Upper lobe of left lung (tissue), 6 donors: ENCODE data around the gene STRADB. TPM values are rescaled to one million over a fixed set of nuclear protein-coding genes. Genes with fewer than 3 reads are reported as not detected.

Experiments
- ATAC-seq, 2 donors: fragments of 200-7000 bp; cut with Tn5 transposase; one replicate each; pipeline ENCODE4 v1.9.1; 2022; ENCODE audit warnings: mild to moderate bottlenecking in 2 of 2, moderate library complexity in 2 of 2; ENCODE audit not compliant: low FRiP score in 2 of 2
- DNase-seq, 2 donors: peaks; one replicate each; pipeline ENCODE4 v3.0.0-alpha.2; 2019 to 2020
- H3K27ac ChIP-seq, 4 donors: fragments of 200-600 bp; sonication (generic); one replicate each; pipeline ENCODE4 v1.5.1; 2016 to 2019
- H3K27me3 ChIP-seq, 4 donors: fragments of 200-600 bp; sonication (generic); one replicate each; pipeline ENCODE4 v1.5.1; 2017 to 2019
- H3K36me3 ChIP-seq, 4 donors: fragments of 200-600 bp; sonication (generic); one replicate each; pipeline ENCODE4 v1.5.1; 2016 to 2019
- H3K4me1 ChIP-seq, 4 donors: fragments of 200-600 bp; sonication (generic); one replicate each; pipeline ENCODE4 v1.5.1; 2018 to 2019
- H3K4me3 ChIP-seq, 4 donors: fragments of 200-600 bp; sonication (generic); one replicate each; pipeline ENCODE4 v1.5.1; 2017 to 2019; ENCODE audit warnings: mild to moderate bottlenecking in 2 of 4, moderate library complexity in 1 of 4
- H3K9me3 ChIP-seq, 4 donors: fragments of 200-600 bp; sonication (generic); one replicate each; pipeline ENCODE4 v1.5.1; 2018 to 2019
- CTCF ChIP-seq, 6 experiments: fragments of 450-650 bp in 4 of 6; fragments of 200-600 bp in 2 of 6; sonication (generic) in 2 of 6; IDR thresholded peaks; one replicate each; pipeline ENCODE4 v1.5.1; 2016 to 2019; ENCODE audit warnings: antibody characterized with exemption in 6 of 6
- EP300 ChIP-seq, 4 donors: sonication (generic); formaldehyde crosslinking; IDR thresholded peaks; one replicate each; pipeline ENCODE4 v1.5.1; 2017; ENCODE audit warnings: antibody characterized with exemption in 4 of 4, control low read depth in 2 of 4
- POLR2A ChIP-seq, 4 donors: fragments of 450-650 bp; IDR thresholded peaks; one replicate each; pipeline ENCODE4 v1.5.1; 2016 to 2017; ENCODE audit warnings: antibody characterized with exemption in 4 of 4, mild to moderate bottlenecking in 2 of 4
- POLR2AphosphoS5 ChIP-seq, 2 donors: sonication (generic); formaldehyde crosslinking; IDR thresholded peaks; one replicate each; pipeline ENCODE4 v1.5.1; 2017; ENCODE audit warnings: antibody characterized with exemption in 2 of 2
- WGBS, 2 donors: methylation state at CpG; one replicate each; pipeline ENCODE4 v1.1.5; 2017 to 2018; 5-methylcytosine and 5-hydroxymethylcytosine counted together
- total RNA-seq, 6 donors: library from RNA; depleted of rRNA in 4 of 6; stranded (reverse); fragments of >200 nt in 4 of 6; gene quantifications; one replicate each; pipeline versions ENCODE4 v1.1.0 to v1.2.1, GENCODE V29; 2016 to 2021
- donor health status: DM: no; HTN: no; CAD: no; lungs with moderate emphysema.
- donor health status: DM: no; HTN: yes; CAD: no; lungs with severe emphysema.

Gene STRADB
- total RNA-seq, 6 donors from 2014 or later: 6.8 to 36.2 (median 21.7) TPM

GRCh38 chr2:201440182-201440581, 11.4 kb upstream of the STRADB start:
- 45 to 46% methylated on average over 1 of the region's 1 CpG for WGBS, 2 donors
- no peak for TF ChIP-seq POLR2AphosphoS5 (IDR thresholded peaks at IDR 0.05)
- TF ChIP-seq CTCF (IDR thresholded peaks at IDR 0.05): no peak
- no peak for TF ChIP-seq EP300 (IDR thresholded peaks at IDR 0.05)
- TF ChIP-seq POLR2A (IDR thresholded peaks at IDR 0.05): no peak
- Histone ChIP-seq H3K9me3 (no peaks in the 10 kb centered on the region), H3K27ac (no peak overlapping the region), H3K27me3 (no peaks in the 10 kb centered on the region), H3K4me1 (peaks cover 10 to 16% (median 13%) of the 10 kb centered on the region in 4 donors), H3K4me3 (no peak overlapping the region), H3K36me3 (no peaks in the 10 kb centered on the region)
- DNase-seq (peak in 1 of 2 donors; percentile 63), ATAC-seq (peak; percentile 23 to 78)

- no peak overlapping the region for H3K4me3 ChIP-seq
- TF ChIP-seq POLR2AphosphoS5 (IDR thresholded peaks at IDR 0.05) (no peak), POLR2A (IDR thresholded peaks at IDR 0.05) (no peak), EP300 (IDR thresholded peaks at IDR 0.05) (no peak), CTCF (IDR thresholded peaks at IDR 0.05) (no peak)
- ATAC-seq (no peak), DNase-seq (no peak)
- no peak overlapping the region for H3K27ac ChIP-seq
- H3K27me3 ChIP-seq: no peaks in the 10 kb centered on the region
- WGBS, 2 donors: 93 to 95% methylated on average over 7 of the region's 7 CpGs
- no peaks in the 10 kb centered on the region for H3K36me3 ChIP-seq
- H3K4me1 ChIP-seq: peaks cover 16 to 29% (median 21%) of the 10 kb centered on the region in 4 donors
- H3K9me3 ChIP-seq: no peaks in the 10 kb centered on the region
Measured at GRCh38 chr2:201441409-201441808, 10.1 kb upstream of the STRADB start.

- no peak for DNase-seq
- no peak for ATAC-seq
- no peaks in the 10 kb centered on the region for H3K36me3 ChIP-seq
- H3K4me3 ChIP-seq: no peak overlapping the region
- H3K9me3 ChIP-seq: no peaks in the 10 kb centered on the region
- 63 to 66% methylated on average over 3 of the region's 3 CpGs for WGBS, 2 donors
- no peaks in the 10 kb centered on the region for H3K27me3 ChIP-seq
- TF ChIP-seq POLR2AphosphoS5 (IDR thresholded peaks at IDR 0.05): no peak
- no peak for TF ChIP-seq CTCF (IDR thresholded peaks at IDR 0.05)
- no peak for TF ChIP-seq POLR2A (IDR thresholded peaks at IDR 0.05)
- no peak for TF ChIP-seq EP300 (IDR thresholded peaks at IDR 0.05)
- H3K27ac ChIP-seq: no peak overlapping the region
- H3K4me1 ChIP-seq: peaks cover 31 to 47% (median 42%) of the 10 kb centered on the region in 4 donors
Measured at GRCh38 chr2:201444746-201445465, 6.6 kb upstream of the STRADB start.

- DNase-seq (no peak), ATAC-seq (no peak)
- H3K36me3 ChIP-seq: no peaks in the 10 kb centered on the region
- WGBS, 2 donors: 97 to 100% methylated on average over 1 of the region's 1 CpG
- no peak overlapping the region for H3K4me3 ChIP-seq
- no peak overlapping the region for H3K27ac ChIP-seq
- no peaks in the 10 kb centered on the region for H3K27me3 ChIP-seq
- H3K4me1 ChIP-seq: peaks cover 34 to 57% (median 44%) of the 10 kb centered on the region in 4 donors
- no peaks in the 10 kb centered on the region for H3K9me3 ChIP-seq
- TF ChIP-seq CTCF (IDR thresholded peaks at IDR 0.05): no peak
- TF ChIP-seq POLR2AphosphoS5 (IDR thresholded peaks at IDR 0.05): no peak
Measured at GRCh38 chr2:201447086-201447485, 4.5 kb upstream of the STRADB start.

DNA sequence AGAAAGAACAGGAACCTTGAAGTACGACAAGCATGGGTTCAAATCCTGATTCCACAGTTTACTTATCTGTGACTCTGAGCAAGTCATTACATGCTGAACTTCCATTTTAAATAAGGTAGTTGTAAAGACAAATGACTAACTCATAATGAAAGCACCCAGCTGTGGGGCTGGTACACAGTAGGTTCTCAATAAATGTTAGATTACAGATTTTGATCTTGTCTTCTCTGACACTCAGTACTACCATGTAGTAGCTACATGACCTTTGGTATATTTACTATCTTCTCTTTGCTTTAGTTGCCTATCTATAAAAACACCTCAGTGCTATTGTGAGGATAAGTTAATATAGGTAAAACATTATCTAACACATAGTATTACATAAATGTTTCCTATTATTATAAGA, 3.5 kb upstream of the STRADB start:
- H3K4me3 ChIP-seq: no peak overlapping the region
- H3K9me3 ChIP-seq: no peaks in the 10 kb centered on the region
- H3K36me3 ChIP-seq: no peaks in the 10 kb centered on the region
- no peak overlapping the region for H3K27ac ChIP-seq
- H3K4me1 ChIP-seq: peaks cover 38 to 61% (median 49%) of the 10 kb centered on the region in 4 donors
- ATAC-seq (no peak), DNase-seq (no peak)
- H3K27me3 ChIP-seq: no peaks in the 10 kb centered on the region
- no peak for TF ChIP-seq EP300 (IDR thresholded peaks at IDR 0.05)
- TF ChIP-seq CTCF (IDR thresholded peaks at IDR 0.05): no peak
- no peak for TF ChIP-seq POLR2A (IDR thresholded peaks at IDR 0.05)
- no peak for TF ChIP-seq POLR2AphosphoS5 (IDR thresholded peaks at IDR 0.05)
- 81 to 84% methylated on average over 1 of the region's 1 CpG for WGBS, 2 donors
